Vagina (tissue), 2 donors: ENCODE results near the gene GRPEL2.

Source experiments
- POLR2AphosphoS5 ChIP-seq, 2 donors: sonication (generic); formaldehyde crosslinking; IDR thresholded peaks; one replicate each; pipeline ENCODE4 v1.9.0; 2017; ENCODE audit warnings: antibody characterized with exemption in 2 of 2, mild to moderate bottlenecking in 2 of 2, low read depth in 1 of 2; ENCODE audit not compliant: insufficient read depth in 1 of 2
- TF ChIP-seq, protein P1 (sequence below), 3 experiments: fragments of 450-650 bp in 2 of 3; fragments of 200-600 bp in 1 of 3; sonication (generic) in 1 of 3; IDR thresholded peaks; one replicate each; pipeline ENCODE4 v1.5.1; 2017 to 2019; ENCODE audit warnings: antibody characterized with exemption in 3 of 3, mild to moderate bottlenecking in 2 of 3, moderate library complexity in 2 of 3

DNA sequence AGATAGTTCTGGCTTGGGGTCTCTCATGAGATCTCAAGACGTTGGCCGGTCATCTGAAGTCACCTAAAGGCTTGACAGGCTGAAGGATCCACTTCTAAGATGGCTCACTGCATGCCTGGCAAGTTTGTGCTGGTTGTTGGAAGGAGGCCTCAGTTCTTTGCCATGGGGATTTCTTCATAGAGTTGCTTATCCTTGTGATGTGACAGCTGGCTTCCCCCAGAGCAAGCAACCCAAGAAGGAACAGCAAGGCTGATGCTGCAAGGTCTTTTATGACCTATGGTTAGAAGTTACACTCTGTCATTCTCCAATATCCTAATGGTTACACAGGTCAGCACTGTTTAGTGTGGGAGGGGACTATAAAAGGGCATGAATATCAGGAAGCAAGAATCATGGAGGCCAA is 20.7 kb upstream of the GRPEL2 start:
- no peak for TF ChIP-seq POLR2AphosphoS5 (IDR thresholded peaks at IDR 0.05; ENCODE audit: insufficient read depth in 1 of 2, low read depth in 1 of 2)
- TF ChIP-seq, protein P1, sequence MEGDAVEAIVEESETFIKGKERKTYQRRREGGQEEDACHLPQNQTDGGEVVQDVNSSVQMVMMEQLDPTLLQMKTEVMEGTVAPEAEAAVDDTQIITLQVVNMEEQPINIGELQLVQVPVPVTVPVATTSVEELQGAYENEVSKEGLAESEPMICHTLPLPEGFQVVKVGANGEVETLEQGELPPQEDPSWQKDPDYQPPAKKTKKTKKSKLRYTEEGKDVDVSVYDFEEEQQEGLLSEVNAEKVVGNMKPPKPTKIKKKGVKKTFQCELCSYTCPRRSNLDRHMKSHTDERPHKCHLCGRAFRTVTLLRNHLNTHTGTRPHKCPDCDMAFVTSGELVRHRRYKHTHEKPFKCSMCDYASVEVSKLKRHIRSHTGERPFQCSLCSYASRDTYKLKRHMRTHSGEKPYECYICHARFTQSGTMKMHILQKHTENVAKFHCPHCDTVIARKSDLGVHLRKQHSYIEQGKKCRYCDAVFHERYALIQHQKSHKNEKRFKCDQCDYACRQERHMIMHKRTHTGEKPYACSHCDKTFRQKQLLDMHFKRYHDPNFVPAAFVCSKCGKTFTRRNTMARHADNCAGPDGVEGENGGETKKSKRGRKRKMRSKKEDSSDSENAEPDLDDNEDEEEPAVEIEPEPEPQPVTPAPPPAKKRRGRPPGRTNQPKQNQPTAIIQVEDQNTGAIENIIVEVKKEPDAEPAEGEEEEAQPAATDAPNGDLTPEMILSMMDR (IDR thresholded peaks at IDR 0.05): no peak
